Neural progenitor cell (in vitro differentiated cells): Measurements from ENCODE around the gene WRAP73. TPM values are rescaled to one million over a fixed set of nuclear protein-coding genes. Genes with fewer than 3 reads are reported as not detected.

ENCODE experiments used
- DNase-seq: peaks from one replicate; pipeline ENCODE4 v3.0.0-alpha.2; 2016; ENCODE audit warnings: low spot score
- H2AFZ ChIP-seq: fragments of 200-600 bp; sonication (generic); replicated peaks from 2 replicates; pipeline ENCODE4 v1.6.1; 2016; ENCODE audit warnings: antibody characterized with exemption
- H3F3A ChIP-seq: fragments of 200-600 bp; sonication (generic); 2 replicates; pipeline ENCODE4 v1.6.1; 2016; ENCODE audit warnings: antibody characterized with exemption, low read depth
- H3K27ac ChIP-seq: fragments of 200-600 bp; sonication (generic); 2 replicates; pipeline ENCODE4 v1.5.1; 2016; ENCODE audit warnings: mild to moderate bottlenecking
- H3K27me3 ChIP-seq: fragments of 200-600 bp; sonication (generic); 2 replicates; pipeline ENCODE4 v1.6.1; 2016; ENCODE audit warnings: mild to moderate bottlenecking, moderate library complexity
- H3K36me3 ChIP-seq: fragments of 200-600 bp; sonication (generic); 2 replicates; pipeline ENCODE4 v1.5.1; 2016
- H3K4me1 ChIP-seq: fragments of 200-600 bp; sonication (generic); 2 replicates; pipeline ENCODE4 v1.6.1; 2016; ENCODE audit warnings: mixed run types
- H3K4me2 ChIP-seq: fragments of 200-600 bp; sonication (generic); 2 replicates; pipeline ENCODE4 v1.6.1; 2016
- H3K4me3 ChIP-seq: fragments of 200-600 bp; sonication (generic); 2 replicates; pipeline ENCODE4 v1.5.1; 2016
- H3K79me2 ChIP-seq: fragments of 200-600 bp; sonication (generic); 2 replicates; pipeline ENCODE4 v1.6.1; 2016; ENCODE audit warnings: low read depth
- H3K9ac ChIP-seq: fragments of 200-600 bp; sonication (generic); 2 replicates; pipeline ENCODE4 v1.6.1; 2016
- H3K9me3 ChIP-seq: fragments of 200-600 bp; sonication (generic); 2 replicates; pipeline ENCODE4 v1.5.1; 2016; ENCODE audit warnings: low read depth
- H4K20me1 ChIP-seq: fragments of 200-600 bp; sonication (generic); 2 replicates; pipeline ENCODE4 v1.6.1; 2016; ENCODE audit warnings: low read depth
- H3K27ac Mint-ChIP-seq: 3 replicates; pipeline ENCODE4 v1.8.0; 2021; ENCODE audit warnings: mixed read lengths
- H3K27me3 Mint-ChIP-seq: 2 replicates; pipeline ENCODE4 v1.8.0; 2022; ENCODE audit warnings: low read depth, mild to moderate bottlenecking, inconsistent platforms, moderate library complexity, mixed read lengths; ENCODE audit not compliant: insufficient read depth
- H3K36me3 Mint-ChIP-seq: 3 replicates; pipeline ENCODE4 v1.8.0; 2021; ENCODE audit warnings: mixed read lengths
- H3K4me1 Mint-ChIP-seq: 3 replicates; pipeline ENCODE4 v1.8.0; 2021; ENCODE audit warnings: mixed read lengths
- H3K4me3 Mint-ChIP-seq: 3 replicates; pipeline ENCODE4 v1.8.0; 2021; ENCODE audit warnings: mild to moderate bottlenecking, moderate library complexity, mixed read lengths
- H3K9me3 Mint-ChIP-seq: 3 replicates; pipeline ENCODE4 v1.8.0; 2020; ENCODE audit warnings: mixed read lengths
- EZH2 ChIP-seq: fragments of 200-600 bp; sonication (generic); IDR thresholded peaks from 2 replicates; pipeline ENCODE4 v1.6.1; 2017; ENCODE audit warnings: antibody characterized with exemption, mild to moderate bottlenecking, moderate library complexity
- EZH2phosphoT487 ChIP-seq: fragments of 200-600 bp; sonication (generic); IDR thresholded peaks from 2 replicates; pipeline ENCODE4 v1.6.1; 2017; ENCODE audit warnings: antibody characterized with exemption
- total RNA-seq: library from RNA; depleted of rRNA; stranded (reverse); fragments of >200 nt; gene quantifications from 2 replicates; pipeline ENCODE4 v1.2.3, GENCODE V29; 2015; ENCODE audit warnings: low replicate concordance
- TF ChIP-seq, protein P1 (sequence below): fragments of 200-600 bp; sonication (generic); IDR thresholded peaks from 2 replicates; pipeline ENCODE4 v1.5.1; 2017; ENCODE audit warnings: antibody characterized with exemption, mild to moderate bottlenecking

WRAP73 gene
- total RNA-seq, 1 donor from 2014 or later, result 12.0 TPM

GRCh38 chr1:3581296-3582036 lies 68.4 kb downstream of the WRAP73 start:
- Histone ChIP-seq H3K4me3 (no peak overlapping the region), H3F3A (peaks cover 10% of the 10 kb centered on the region), H3K9me3 (no peaks in the 10 kb centered on the region), H3K27me3 (no peaks in the 10 kb centered on the region), H3K27ac (no peak overlapping the region), H3K4me1 (peaks cover 8% of the 10 kb centered on the region), H3K9ac (no peak overlapping the region), H2AFZ (no peak overlapping the region), H3K79me2 (no peaks in the 10 kb centered on the region), H3K4me2 (peak overlapping the region; percentile 31), H4K20me1 (no peaks in the 10 kb centered on the region), H3K36me3 (no peaks in the 10 kb centered on the region)
- Mint-ChIP-seq H3K27ac (no peak overlapping the region), H3K4me1 (peaks cover 7% of the 10 kb centered on the region), H3K4me3 (no peak overlapping the region), H3K27me3 (peaks cover 2% of the 10 kb centered on the region), H3K36me3 (peaks cover 1% of the 10 kb centered on the region), H3K9me3 (peaks cover 2% of the 10 kb centered on the region)
- DNase-seq, result peak; percentile 45
- TF ChIP-seq EZH2phosphoT487 (no peak), EZH2 (no peak)
- TF ChIP-seq, protein P1, sequence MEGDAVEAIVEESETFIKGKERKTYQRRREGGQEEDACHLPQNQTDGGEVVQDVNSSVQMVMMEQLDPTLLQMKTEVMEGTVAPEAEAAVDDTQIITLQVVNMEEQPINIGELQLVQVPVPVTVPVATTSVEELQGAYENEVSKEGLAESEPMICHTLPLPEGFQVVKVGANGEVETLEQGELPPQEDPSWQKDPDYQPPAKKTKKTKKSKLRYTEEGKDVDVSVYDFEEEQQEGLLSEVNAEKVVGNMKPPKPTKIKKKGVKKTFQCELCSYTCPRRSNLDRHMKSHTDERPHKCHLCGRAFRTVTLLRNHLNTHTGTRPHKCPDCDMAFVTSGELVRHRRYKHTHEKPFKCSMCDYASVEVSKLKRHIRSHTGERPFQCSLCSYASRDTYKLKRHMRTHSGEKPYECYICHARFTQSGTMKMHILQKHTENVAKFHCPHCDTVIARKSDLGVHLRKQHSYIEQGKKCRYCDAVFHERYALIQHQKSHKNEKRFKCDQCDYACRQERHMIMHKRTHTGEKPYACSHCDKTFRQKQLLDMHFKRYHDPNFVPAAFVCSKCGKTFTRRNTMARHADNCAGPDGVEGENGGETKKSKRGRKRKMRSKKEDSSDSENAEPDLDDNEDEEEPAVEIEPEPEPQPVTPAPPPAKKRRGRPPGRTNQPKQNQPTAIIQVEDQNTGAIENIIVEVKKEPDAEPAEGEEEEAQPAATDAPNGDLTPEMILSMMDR, result no peak

Other genes starting within 250 kb of the WRAP73 start
- gene ARHGEF16, start 195.4 kb downstream of the WRAP73 start, total RNA-seq, result 1.3 and 7.8 TPM in 2 replicates
- 1.7 and 25.6 TPM in 2 replicates for gene MEGF6, start 38.6 kb downstream of the WRAP73 start, total RNA-seq
- 10.6 and 11.5 TPM in 2 replicates for gene TPRG1L, start 25.1 kb downstream of the WRAP73 start, total RNA-seq
- 0.31 TPM in 1 of 2 replicates, not detected in the other for gene TP73, start 2.4 kb upstream of the WRAP73 start, total RNA-seq
- gene CCDC27, start 102.3 kb upstream of the WRAP73 start, total RNA-seq, result not detected in 2 replicates
- gene SMIM1, start 122.6 kb upstream of the WRAP73 start, total RNA-seq, result 9.1 TPM in 1 of 2 replicates, not detected in the other
- 32.5 and 51.0 TPM in 2 replicates for gene LRRC47, start 146.4 kb upstream of the WRAP73 start, total RNA-seq
- 12.9 and 13.2 TPM in 2 replicates for gene CEP104, start 207.1 kb upstream of the WRAP73 start, total RNA-seq
- 4.8 and 9.0 TPM in 2 replicates for gene DFFB, start 207.4 kb upstream of the WRAP73 start, total RNA-seq